ENCODE measurements around the gene APLP1.

DNA sequence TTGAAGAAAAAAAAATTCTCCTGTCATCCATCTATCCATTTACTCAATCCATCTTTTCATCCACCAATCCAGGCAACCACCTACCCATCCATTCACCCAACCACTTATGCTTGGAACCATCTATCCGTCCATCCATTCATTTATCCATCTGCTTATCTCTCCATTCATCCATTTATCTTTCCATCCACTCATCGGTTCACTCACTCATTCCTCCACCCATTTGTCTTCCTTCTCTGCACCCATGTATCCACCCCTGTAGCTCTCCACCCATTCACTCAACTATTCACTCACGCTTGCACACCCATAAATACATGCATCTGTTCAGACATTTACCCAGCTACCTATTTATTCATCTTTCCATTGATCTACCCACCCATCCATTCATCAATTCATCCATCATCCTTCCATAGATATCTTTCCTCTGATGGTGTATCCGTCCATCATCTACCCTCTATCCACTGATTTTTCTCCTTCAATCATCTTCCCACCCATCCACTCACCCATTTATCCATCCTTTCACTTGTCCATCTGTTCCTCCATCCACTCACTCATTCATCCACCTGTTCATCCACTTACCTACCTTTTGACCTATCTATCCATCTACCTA is 25.6 kb upstream of the APLP1 start:
- TF ChIP-seq, protein P1, sequence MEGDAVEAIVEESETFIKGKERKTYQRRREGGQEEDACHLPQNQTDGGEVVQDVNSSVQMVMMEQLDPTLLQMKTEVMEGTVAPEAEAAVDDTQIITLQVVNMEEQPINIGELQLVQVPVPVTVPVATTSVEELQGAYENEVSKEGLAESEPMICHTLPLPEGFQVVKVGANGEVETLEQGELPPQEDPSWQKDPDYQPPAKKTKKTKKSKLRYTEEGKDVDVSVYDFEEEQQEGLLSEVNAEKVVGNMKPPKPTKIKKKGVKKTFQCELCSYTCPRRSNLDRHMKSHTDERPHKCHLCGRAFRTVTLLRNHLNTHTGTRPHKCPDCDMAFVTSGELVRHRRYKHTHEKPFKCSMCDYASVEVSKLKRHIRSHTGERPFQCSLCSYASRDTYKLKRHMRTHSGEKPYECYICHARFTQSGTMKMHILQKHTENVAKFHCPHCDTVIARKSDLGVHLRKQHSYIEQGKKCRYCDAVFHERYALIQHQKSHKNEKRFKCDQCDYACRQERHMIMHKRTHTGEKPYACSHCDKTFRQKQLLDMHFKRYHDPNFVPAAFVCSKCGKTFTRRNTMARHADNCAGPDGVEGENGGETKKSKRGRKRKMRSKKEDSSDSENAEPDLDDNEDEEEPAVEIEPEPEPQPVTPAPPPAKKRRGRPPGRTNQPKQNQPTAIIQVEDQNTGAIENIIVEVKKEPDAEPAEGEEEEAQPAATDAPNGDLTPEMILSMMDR (IDR thresholded peaks at IDR 0.05; ENCODE audit: poor library complexity, severe bottlenecking): no peak
- TF ChIP-seq RAD21 (conservative IDR thresholded peaks at IDR 0.05): no peak
